Stimulated activated naive B cell treated with anti-CD40 and anti-IgM and Interleukin-4, amounts not matched to agents 10 μg/mL and 1 μg/mL and 100 μg/mL, for 72 hours (primary cell): Measurements from ENCODE around the gene SLAMF9.
"Not testable (repeated sequence)": the region's sequence is repeated elsewhere in the genome, so short reads cannot be mapped to it uniquely, and the experiment has no call there.

Source experiments
- ATAC-seq, 2 donors: fragments of 150-1000 bp; cut with Tn5 transposase; replicated peaks; 2 replicates each; pipeline ENCODE4 v1.10.0; 2021; ENCODE audit warnings: moderate library complexity in 1 of 2
- DNase-seq: peaks from one replicate; pipeline ENCODE4 v3.0.0; 2021
- H3K27ac Mint-ChIP-seq: one replicate; pipeline ENCODE4 v1.8.0; 2022; ENCODE audit warnings: mild to moderate bottlenecking, mixed read lengths
- H3K27me3 Mint-ChIP-seq, 2 donors: one replicate each; pipeline ENCODE4 v1.8.0; 2022; ENCODE audit warnings: mixed read lengths in 2 of 2
- H3K36me3 Mint-ChIP-seq, 2 donors: one replicate each; pipeline ENCODE4 v1.8.0; 2022; ENCODE audit warnings: mixed read lengths in 2 of 2, mild to moderate bottlenecking in 1 of 2
- H3K4me1 Mint-ChIP-seq, 2 donors: one replicate each; pipeline ENCODE4 v1.8.0; 2022; ENCODE audit warnings: mixed read lengths in 2 of 2, mild to moderate bottlenecking in 1 of 2
- H3K4me3 Mint-ChIP-seq, 2 donors: one replicate each; pipeline ENCODE4 v1.8.0; 2022; ENCODE audit warnings: mild to moderate bottlenecking in 2 of 2, mixed read lengths in 2 of 2, moderate library complexity in 1 of 2
- H3K9me3 Mint-ChIP-seq, 2 donors: one replicate each; pipeline ENCODE4 v1.8.0; 2022; ENCODE audit warnings: mixed read lengths in 2 of 2, mild to moderate bottlenecking in 1 of 2

Gene SLAMF9

DNA sequence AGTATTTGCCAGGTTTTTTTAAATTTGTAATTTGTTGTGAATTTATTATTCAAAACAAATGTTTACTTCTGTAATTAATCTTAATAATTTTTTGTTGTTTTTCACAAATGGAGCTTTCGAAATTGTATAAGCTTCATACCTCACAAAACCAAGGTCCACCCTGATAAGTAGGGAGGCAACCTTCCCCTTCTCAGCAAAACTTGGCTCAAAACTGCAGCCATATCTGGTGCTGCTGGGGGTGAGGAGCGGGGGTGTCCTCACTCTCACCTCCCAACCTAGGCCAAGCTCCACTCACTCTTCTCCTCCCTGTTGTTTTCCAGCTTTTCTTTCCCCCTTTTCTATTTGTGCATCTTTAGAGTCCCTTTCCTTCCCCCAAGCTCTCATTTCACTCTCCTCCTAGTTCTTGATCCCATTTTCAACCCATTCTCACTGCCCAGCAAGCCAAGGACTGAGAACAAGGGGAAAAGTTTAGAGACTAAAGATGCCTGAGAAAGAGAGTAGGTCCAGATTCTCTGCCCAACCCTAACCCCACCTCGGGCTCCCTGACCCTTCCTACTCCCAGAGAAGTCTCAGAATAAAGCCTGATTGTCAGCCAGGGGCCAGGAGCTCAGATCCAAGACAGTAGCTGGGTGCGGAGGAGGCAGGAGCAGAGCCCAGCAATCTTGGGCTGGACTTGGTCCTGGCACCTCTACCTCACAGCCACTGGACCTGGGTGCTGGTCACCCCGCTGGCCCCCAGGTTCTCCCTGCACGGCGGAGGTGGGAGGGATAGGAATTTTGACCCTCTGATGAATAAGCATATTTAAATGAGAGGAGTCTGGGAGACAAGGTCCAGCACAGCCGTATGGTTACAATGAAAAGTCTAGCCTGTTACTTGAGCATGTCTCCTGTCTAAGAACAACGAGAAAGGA is 45.8 kb downstream of the SLAMF9 start:
- no peak for ATAC-seq
- H3K4me1 Mint-ChIP-seq = peaks cover 26 to 36% of the 10 kb centered on the region in 2 donors
- peak overlapping the region; percentile 0 for H3K27ac Mint-ChIP-seq

DNA sequence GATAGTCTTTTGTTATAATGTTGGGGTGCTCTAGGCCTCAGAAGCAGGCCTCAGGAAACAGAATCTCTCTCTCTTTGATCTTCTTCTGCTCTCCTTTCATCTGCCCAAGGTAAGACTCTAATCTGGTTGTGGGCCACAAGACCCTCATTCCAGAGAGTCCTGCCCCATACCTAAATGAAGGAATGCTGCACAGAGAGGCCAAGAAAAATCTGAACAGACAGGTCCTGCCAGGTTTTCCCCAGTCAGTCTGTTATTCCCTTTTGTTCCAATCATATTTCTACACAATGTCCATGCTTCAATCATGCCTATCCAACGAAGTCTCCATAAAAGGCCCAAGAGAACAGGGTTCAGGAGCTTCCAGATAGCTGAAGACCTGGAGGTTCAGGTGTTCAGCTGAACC is 47.1 kb downstream of the SLAMF9 start:
- Mint-ChIP-seq H3K27me3 (no peaks in the 10 kb centered on the region), H3K4me3 (no peak overlapping the region), H3K9me3 (peaks cover 0 to 2% of the 10 kb centered on the region in 2 donors), H3K27ac (no peak overlapping the region), H3K4me1 (peaks cover 20 to 22% of the 10 kb centered on the region in 2 donors), H3K36me3 (no peaks in the 10 kb centered on the region)
- DNase-seq (no peak), ATAC-seq (no peak)

More for the DNA sequence above, 45.8 kb downstream of the SLAMF9 start:
- no peak for DNase-seq
- Mint-ChIP-seq H3K9me3 (peaks cover 0 to 2% of the 10 kb centered on the region in 2 donors), H3K4me3 (no peak overlapping the region), H3K27me3 (no peaks in the 10 kb centered on the region), H3K36me3 (peaks cover 3 to 7% of the 10 kb centered on the region in 2 donors)

DNA sequence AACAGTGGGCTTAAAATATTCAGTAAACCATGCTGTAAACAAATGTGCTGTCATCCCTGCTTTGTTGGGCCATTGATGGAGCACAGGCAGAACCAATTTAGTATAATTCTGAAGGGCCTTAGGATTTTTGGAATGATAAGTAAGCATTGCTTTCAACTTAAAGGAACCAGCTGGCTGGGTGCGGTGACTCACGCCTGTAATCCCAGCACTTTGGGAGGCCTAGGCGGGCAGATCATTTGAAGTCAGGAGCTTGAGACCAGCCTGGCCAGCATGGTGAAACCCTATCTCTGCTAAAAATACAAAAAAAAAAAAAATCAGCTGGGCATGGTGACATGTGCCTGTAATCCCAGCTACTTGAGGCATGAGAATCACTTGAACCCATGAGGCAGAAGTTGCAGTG is 50.0 kb downstream of the SLAMF9 start:
- not testable (repeated sequence) for ATAC-seq, H3K9me3 Mint-ChIP-seq, H3K27me3 Mint-ChIP-seq, H3K27ac Mint-ChIP-seq, H3K4me3 Mint-ChIP-seq, H3K36me3 Mint-ChIP-seq, DNase-seq
- H3K4me1 Mint-ChIP-seq = peaks cover 5 to 12% of the 10 kb centered on the region in 2 donors

DNA sequence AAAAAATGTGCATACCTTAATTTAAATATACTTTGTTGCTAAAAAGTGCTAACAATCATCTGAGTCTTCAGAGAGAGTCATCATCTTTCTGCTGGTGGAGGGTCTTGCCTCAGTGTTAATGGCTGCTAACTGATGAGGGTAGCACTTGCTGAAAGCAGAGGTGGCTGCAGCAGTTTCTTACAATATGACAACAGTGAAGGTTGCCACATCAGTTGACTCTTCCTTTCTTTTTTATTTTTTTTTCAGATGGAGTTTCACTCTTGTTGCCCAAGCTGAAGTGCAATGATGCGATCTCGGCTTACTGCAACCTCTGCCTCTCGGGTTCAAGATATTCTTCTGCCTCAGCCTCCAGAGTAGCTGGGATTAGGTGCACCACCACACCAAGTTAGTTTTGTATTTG is 51.5 kb downstream of the SLAMF9 start:
- ATAC-seq (no peak), DNase-seq (no peak)
- no peak overlapping the region for H3K27ac Mint-ChIP-seq
- peaks cover 0 to 3% of the 10 kb centered on the region in 2 donors for H3K36me3 Mint-ChIP-seq
- no peak overlapping the region for H3K4me3 Mint-ChIP-seq
- peaks cover 12 to 25% of the 10 kb centered on the region in 2 donors for H3K4me1 Mint-ChIP-seq
- peaks cover 0 to 2% of the 10 kb centered on the region in 2 donors for H3K9me3 Mint-ChIP-seq
- peaks cover 5 to 7% of the 10 kb centered on the region in 2 donors for H3K27me3 Mint-ChIP-seq
